NCI-H1048 (cell line): Measurements from ENCODE around the gene TMEM151B.
"Not testable (repeated sequence)": the region's sequence is repeated elsewhere in the genome, so short reads cannot be mapped to it uniquely, and the experiment has no call there.

ENCODE experiments used
- DNase-seq: peaks from one replicate; lab custom pipeline; 2025; lab: John Stamatoyannopoulos, UW

TMEM151B gene

DNA sequence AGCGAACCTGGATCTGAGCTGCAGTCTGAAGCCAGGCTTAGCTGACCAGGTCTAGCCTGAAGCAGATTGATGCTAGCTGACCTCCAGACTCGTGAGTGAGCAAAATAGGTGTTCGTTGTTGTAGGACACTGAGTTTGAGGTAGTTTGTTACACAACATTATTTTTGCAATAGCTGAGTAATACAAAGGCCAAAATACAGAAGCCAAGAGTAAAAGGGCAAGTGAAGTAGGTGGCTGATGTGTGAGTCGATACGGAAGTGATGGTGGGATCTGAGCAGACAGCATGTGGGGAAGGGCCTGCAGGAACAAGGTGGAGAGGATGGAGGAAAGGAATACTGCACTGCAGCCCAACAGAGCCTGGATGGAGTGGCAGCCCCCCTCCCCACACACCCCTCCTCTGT, 63.7 kb downstream of the TMEM151B start:
- DNase-seq, result no peak

DNA sequence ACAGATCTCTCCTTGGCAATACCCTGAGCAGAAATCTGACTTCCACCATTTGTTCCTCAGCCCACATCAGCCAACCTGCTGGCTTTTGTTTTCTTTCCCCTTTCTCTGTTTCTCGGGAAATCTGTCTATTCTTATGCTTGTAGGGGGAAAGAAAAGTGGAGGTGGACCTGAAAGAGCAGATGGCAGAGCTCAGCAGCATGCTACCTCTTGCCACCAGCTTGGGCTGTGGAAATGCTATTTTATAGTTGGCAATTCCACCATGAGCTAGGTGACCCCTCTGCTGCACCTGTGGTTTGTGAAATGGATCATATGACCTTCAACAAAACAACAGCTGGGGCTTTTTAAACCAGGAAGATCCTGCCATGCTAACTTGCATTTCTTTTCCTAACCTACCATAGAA, 65.4 kb downstream of the TMEM151B start:
- no peak for DNase-seq

DNA sequence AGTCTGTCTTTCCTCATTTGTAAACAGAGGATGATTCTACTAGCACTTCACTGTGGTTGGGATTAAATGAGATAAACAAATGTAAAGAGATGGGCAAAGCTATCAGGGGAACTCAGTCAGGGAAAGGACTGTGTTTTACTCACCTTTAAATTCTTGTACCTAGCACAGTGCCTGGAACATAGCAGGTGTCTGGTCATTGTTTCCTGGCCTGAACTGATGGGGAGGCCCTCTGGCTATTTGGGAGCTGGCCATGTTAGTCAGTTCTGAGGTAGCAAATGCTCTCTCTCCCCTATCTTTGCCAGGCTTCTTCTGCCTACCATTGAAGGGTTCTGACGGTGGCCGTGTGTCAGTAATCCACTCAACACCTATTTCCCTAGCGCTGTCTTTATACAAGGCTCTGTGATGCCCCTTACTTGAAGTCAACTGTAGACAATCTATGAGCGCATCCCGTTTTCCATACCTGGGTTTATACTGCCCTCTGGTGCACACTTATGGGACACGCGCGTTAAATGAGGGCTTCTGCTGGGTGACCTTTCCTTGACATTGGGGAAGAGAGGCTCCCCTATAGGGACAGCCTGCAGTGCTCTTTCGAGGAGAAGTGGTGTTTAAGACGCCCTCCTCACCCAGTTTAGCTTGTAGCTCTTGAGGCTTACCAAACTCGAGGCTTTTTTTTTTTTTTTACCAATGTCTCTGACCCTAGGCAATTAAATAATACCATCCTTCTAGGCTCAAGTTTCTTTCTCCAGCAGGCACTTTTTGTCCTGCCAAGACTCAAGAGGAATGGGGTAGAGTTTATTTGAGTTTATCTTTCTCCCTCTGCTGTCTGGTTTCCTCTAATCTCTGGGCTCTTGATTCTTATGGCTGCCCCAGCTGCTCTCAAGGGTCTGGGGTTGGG, 68.2 kb downstream of the TMEM151B start:
- peak; percentile 10 for DNase-seq

DNA sequence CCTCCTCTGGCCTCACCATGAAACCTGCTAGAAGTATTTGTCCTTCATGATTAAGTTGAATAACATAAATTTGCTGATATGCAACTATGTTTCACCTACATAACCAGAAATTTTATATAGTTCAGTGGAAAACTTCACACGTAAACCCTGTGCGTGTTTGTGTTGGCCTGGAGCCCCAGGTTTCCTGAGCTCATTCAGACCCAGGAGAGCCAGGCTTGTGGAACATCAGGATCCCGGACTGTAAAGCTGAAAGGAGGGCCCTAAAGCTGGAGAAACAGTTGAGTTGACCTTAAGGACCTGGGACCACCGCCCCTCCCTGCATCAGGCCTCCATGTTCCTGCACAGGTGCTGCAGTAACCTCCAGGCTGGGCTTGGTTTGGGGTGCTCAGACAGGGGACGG, 69.1 kb downstream of the TMEM151B start:
- no peak for DNase-seq

DNA sequence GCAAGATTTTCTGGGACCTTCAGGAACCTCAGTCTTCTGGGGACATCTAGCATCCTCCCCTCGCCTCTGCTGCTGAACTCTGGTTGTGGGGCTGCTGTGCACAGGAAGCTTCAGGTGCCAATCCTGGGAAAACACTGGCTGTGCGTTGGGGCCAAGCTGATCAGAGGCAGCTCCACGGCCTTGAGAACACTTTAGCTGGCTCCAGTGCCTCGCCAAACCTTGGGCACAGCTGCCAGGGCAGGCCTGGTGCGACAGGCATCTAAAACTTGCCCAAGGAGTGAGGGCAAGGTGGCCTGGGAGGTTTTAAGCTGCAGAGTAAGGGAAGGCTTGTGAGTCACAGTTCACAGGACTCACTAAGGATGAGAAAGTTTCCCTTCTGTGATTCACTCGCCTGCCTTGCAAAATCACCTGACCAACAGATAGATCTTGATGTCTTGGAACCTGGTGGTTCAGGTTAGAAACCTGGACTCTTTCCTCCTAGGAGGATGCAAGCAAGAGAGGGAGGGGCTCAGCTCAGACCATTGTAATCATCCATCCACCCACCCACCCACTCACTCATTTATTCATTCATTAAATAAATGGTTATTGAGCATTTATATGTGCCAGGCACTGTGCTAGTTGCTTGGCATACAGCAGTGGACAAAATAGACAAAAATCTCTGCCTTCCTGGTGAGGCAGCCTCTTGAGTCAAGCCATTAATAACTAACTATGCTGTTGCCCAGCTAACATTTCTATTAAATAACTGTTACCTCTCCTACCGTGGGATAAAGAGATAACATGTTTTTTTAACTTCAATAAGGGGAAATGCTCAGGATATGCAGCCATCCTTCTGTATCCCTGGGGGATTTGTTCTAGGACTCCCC, 69.7 kb downstream of the TMEM151B start:
- DNase-seq, result no peak

DNA sequence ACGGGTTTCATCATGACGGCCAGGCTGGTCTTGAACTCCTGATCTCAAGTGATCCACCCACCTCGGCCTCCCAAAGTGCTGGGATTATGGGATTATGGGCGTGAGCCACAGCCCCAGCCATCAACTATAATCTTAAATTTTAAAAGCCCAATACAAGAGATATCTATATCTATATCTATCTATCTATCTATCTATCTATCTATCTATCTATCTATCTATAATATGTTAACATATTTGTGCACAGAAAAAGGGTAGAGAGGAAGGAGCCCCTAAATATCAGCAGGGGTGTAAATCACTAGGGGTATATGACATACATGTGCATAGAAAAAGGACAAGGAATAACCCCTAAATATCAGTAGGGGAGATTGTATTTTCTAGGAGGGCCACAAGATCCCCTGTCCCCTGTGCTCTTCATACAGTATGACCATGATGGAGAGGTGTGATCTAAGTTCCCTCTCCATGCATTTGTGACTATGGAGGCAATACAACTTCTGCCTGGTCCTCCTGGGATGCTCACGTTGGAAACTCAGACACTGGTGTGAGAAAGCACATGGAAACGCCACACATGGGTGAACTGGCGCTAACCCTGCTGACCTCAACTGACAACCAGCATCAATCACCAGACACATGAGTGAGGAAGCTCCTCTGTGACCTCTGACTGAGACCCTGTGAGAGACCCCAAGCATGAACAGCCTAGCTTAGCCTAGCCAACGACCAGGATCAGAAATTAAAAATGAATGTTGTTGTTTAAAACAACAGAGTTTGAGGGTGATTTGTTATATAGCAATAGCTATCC, 71.0 kb downstream of the TMEM151B start:
- no peak for DNase-seq

DNA sequence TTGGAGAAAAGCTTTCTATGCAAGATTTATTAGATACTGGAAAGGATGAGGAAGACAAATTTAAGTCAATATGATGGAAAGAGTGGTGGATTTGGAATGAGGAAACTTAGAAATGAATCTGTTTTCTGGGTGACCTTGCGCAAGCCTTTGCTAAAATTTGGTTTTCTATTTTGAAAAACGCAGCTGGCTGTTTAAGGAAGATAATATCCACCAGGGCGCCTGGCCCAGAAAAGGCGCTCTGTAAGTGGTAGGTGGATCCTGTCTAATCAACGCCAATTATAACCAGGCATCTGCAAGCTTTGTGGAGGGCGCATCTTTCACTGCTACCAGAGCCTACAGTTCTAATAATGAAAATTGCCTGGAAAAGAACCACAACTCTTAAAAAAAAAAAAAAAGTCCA, 71.8 kb downstream of the TMEM151B start:
- DNase-seq, result no peak

DNA sequence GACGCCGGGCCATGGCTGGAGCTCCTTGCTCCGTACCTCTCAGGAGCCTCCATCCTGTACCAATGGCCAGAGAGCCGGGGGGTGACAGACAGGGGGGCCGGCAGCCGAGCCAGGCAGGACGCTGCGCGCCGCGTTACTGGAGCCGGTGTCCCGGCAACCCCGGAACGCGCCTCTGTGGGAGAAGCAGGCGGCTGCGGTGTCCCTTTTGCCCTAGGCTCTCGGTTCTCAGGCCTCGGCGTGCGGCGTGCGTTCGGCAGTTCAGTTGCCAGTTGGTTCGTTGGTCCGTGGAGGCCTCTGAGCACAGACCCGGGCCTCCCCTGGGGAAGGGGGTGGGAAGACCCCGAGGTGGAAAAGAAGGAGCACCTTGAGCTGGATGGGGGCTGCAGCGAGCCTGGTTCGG, 72.2 kb downstream of the TMEM151B start, which contains the start of gene SPATS1:
TSS of gene SPATS1 (plus strand) at position 162 of the 400 bp plus-strand sequence. CDS start 446 bp downstream, outside the sequence.
- no peak for DNase-seq

DNA sequence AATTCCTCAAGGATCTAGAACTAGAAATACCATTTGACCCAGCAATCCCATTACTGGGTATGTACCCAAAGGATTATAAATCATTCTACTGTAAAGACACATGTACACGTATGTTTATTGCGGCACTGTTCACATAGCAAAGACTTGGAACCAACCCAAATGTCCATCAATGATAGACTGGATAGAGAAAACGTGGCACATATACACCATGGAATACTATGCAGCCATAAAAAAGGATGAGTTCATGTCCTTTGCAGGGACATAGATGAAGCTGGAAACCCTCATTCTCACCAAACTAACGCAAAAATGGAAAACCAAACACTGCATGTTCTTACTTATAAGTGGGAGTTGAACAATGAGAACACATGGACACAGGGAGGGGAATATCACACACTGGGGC, 76.6 kb downstream of the TMEM151B start:
- DNase-seq, result not testable (repeated sequence)

DNA sequence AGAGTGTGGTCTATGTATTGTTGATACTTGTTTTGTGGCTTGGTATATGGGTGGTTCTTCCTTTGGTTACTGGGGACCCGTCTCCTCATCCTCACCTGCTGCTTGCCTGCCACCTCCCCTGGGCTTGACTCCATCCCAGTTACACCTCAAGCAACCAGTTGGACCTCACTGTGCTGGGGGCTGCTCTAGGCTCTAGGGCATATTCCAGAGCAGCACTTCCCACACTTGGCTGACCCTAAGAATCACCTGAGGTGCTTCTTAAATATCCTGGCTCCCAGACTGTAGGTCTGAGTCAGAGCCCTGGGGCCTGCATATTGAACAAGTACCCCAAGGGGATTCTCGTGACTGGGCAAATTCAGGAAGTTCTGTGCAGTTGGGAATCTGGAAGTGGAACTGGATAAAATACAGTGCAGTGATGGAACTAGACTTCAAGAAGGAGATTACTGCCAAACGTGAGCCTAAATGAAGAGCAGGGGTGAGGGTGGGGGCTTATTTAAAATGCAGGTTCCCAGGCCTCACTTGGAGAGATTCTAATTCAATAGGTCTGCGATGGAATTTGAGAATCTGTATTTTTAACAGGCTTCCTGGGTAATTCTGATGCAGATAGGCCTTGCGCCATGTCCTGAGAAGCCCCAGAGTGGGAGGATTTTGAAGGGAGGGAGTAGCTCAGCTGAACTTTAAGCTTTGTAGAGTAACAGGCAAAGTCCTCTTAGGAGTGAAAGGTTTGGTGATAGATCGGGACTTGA, 79.8 kb downstream of the TMEM151B start:
- no peak for DNase-seq

DNA sequence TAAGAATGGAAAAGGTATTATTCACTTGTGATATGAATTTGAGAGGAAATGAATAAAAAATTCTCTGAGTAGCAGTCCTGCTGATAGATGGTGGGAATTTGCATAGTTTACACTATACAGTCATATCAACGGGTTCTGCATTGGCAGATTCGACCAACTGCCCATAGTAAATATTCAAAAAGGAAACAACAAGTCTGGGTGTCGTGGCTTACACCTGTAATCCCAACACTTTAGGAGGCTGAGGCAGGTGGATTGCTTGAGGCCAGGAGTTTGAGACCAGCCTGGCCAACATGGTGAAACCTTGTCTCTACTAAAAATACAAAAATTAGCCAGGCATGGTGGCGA, 80.4 kb downstream of the TMEM151B start:
- DNase-seq, result not testable (repeated sequence)

DNA sequence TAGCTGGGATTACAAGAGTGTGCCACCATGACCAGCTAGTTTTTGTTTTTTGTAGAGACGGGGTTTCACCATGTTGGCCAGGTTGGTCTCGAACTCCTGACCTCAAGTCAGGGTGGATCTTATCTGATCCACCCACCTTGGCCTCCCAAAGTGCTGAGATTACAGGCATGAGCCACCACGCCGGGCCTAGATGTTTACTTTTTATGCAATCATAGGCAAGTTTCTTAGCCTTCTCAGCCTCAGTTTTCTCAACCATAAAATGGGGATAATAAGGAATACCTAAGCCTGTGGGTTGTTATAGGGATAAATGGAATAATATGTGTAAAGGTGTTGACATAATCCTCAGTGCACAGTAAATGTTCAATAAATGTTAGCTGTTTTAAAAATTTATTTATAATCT, 82.0 kb downstream of the TMEM151B start:
- DNase-seq, result no peak

DNA sequence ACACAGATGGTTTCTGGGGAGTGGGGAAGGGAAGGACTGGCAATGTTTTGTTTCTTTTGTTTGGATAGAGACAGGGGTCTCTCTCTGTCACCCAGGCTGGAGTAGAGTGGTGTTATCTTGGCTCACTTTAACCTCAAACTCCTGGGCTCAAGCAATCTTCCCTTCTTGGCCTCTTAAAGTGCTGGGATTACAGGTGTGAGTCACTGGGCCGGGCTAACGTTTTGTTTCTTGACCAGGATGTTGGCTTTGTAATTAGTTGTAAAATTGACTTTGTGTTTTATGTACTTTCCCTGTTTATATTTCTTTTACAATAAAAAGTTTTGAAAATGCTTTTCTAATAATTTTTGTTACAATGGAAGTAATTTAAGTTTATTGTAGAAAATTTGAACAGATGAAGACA, 83.1 kb downstream of the TMEM151B start:
- no peak for DNase-seq

DNA sequence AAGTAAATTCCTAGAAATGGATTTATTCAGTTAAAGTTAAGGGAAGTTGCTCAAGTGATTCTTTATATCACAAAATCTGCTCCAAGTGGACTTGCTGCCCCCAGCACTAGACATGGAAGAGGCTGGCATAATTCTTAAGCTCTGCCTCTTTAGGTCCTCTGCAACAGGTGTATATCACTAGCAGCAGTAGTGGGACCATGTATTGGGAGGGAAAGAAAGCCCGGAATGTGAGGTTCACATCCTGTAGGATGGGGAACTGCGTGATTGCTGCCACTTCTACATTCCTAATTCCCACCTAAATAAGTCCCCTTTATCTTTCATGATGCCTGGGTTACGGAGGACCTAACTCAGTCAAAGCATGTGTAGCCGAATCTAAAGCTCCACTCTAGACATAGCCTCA, 85.4 kb downstream of the TMEM151B start:
- no peak for DNase-seq

DNA sequence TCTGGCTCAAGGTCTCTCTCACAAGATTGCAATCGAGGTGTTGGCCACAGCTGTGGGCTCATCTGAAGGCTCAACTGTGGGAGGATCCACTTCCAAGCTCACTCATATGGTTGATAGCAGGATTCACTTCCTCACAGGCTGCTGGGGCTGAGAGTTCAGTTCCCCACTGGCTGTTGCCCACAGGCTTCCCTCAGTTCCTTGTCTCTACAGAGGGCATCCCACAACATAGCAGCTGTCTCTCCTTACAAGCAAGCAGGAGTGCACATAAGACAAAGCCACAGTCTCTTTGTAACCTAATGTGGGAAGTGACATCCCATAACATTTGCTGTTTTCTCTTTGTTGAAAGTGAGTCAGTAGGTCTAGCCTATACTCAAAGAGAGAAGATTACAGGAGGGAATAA, 86.2 kb downstream of the TMEM151B start:
- DNase-seq, result no peak
